B cell (primary cell): ENCODE results near the gene GHR. TPM values are rescaled to one million over a fixed set of nuclear protein-coding genes. Genes with fewer than 3 reads are reported as not detected.

Source experiments
- ATAC-seq: fragments of 200-7000 bp; cut with Tn5 transposase; one replicate; pipeline ENCODE4 v1.10.0; 2021; ENCODE audit warnings: low read depth, mild to moderate bottlenecking, moderate number of reproducible peaks, moderate library complexity
- CTCF ChIA-PET: fragments of 350-600 bp; sonication (Branson Sonifier 250); formaldehyde crosslinking; loops from one replicate; lab custom pipeline; 2021; ENCODE audit warnings: antibody characterized with exemption, inconsistent platforms; lab: Charles Lee
- POLR2A ChIA-PET: fragments of 350-600 bp; sonication (Branson Sonifier 250); formaldehyde crosslinking; loops from one replicate; lab custom pipeline; 2021; ENCODE audit warnings: antibody characterized with exemption; lab: Charles Lee
- DNase-seq: peaks from one replicate; pipeline ENCODE4 v3.0.0; 2013
- H2AFZ ChIP-seq: 2 replicates; pipeline ENCODE4 v1.6.1; 2012; ENCODE audit warnings: mild to moderate bottlenecking, low read depth, low read length; ENCODE audit not compliant: insufficient read depth, poor library complexity, severe bottlenecking
- H3K27ac ChIP-seq, 2 donors: 1 replicate in 1 of 2; 2 replicates in 1 of 2; pipeline ENCODE4 v1.5.1; 2012 to 2013; ENCODE audit warnings: low read length in 2 of 2, mild to moderate bottlenecking in 2 of 2, moderate library complexity in 1 of 2
- H3K27me3 ChIP-seq, 4 experiments: fragments of 200-600 bp in 1 of 4; sonication (generic) in 1 of 4; replicated peaks in 1 of 4; 1 replicate in 2 of 4; 2 replicates in 2 of 4; pipeline versions ENCODE4 v1.6.1 to v1.7.0; 2013 to 2016; ENCODE audit warnings: low read length in 3 of 4, mild to moderate bottlenecking in 2 of 4, mixed read lengths in 1 of 4, moderate library complexity in 1 of 4; ENCODE audit not compliant: insufficient read depth in 4 of 4, control insufficient read depth in 3 of 4; ENCODE audit errors: control extremely low read depth in 1 of 4
- H3K36me3 ChIP-seq, 2 experiments: replicated peaks in 1 of 2; 1 replicate in 1 of 2; 2 replicates in 1 of 2; pipeline versions ENCODE4 v1.6.1 to v1.7.1; 2013; ENCODE audit warnings: low read length in 1 of 2; ENCODE audit not compliant: insufficient read depth in 2 of 2, control insufficient read depth in 1 of 2; ENCODE audit errors: control extremely low read depth in 1 of 2, extremely low read depth in 1 of 2
- H3K4me1 ChIP-seq, 2 donors: fragments of 200-600 bp in 1 of 2; sonication (generic) in 1 of 2; 1 replicate in 1 of 2; 2 replicates in 1 of 2; pipeline versions ENCODE4 v1.5.1 to v1.6.1; 2013 to 2017; ENCODE audit warnings: low read length in 2 of 2; ENCODE audit not compliant: control insufficient read depth in 2 of 2, insufficient read depth in 2 of 2
- H3K4me2 ChIP-seq: replicated peaks from 2 replicates; pipeline ENCODE3; 2012; ENCODE audit warnings: mild to moderate bottlenecking, low read depth, low read length; ENCODE audit not compliant: poor library complexity, severe bottlenecking
- H3K4me3 ChIP-seq, 5 experiments: fragments of 200-600 bp in 1 of 5; sonication (generic) in 1 of 5; 1 replicate in 3 of 5; 2 replicates in 2 of 5; pipeline versions ENCODE4 v1.5.1 to v1.7.0; 2011 to 2016; ENCODE audit warnings: low read length in 4 of 5, mild to moderate bottlenecking in 4 of 5, low read depth in 2 of 5, control low read depth in 1 of 5, moderate library complexity in 1 of 5; ENCODE audit not compliant: insufficient read depth in 1 of 5; ENCODE audit errors: control extremely low read depth in 1 of 5, extremely low read depth in 1 of 5
- H3K79me2 ChIP-seq: fragments of 200-600 bp; sonication (generic); one replicate; pipeline ENCODE4 v1.6.0; 2016; ENCODE audit warnings: low read length; ENCODE audit not compliant: control insufficient read depth, insufficient read depth
- H3K9ac ChIP-seq: fragments of 200-600 bp; sonication (generic); 2 replicates; pipeline ENCODE4 v1.6.1; 2017; ENCODE audit warnings: mild to moderate bottlenecking, low read length, moderate library complexity
- H3K9me3 ChIP-seq, 3 donors: one replicate each; pipeline versions ENCODE4 v1.6.1 to v1.7.1; 2013; ENCODE audit warnings: low read length in 2 of 3; ENCODE audit not compliant: control insufficient read depth in 2 of 3, insufficient read depth in 1 of 3; ENCODE audit errors: control extremely low read depth in 1 of 3
- H4K20me1 ChIP-seq: 2 replicates; pipeline ENCODE4 v1.6.0; 2012; ENCODE audit warnings: mild to moderate bottlenecking, low read length; ENCODE audit not compliant: insufficient read depth, control insufficient read depth, poor library complexity, severe bottlenecking
- H3K27ac Mint-ChIP-seq: one replicate; pipeline ENCODE4 v1.8.0; 2021; ENCODE audit warnings: mixed read lengths
- H3K27me3 Mint-ChIP-seq: one replicate; pipeline ENCODE4 v1.8.0; 2021; ENCODE audit warnings: mixed read lengths
- H3K4me1 Mint-ChIP-seq: one replicate; pipeline ENCODE4 v1.8.0; 2021; ENCODE audit warnings: mixed read lengths
- H3K4me3 Mint-ChIP-seq: one replicate; pipeline ENCODE4 v1.8.0; 2021; ENCODE audit warnings: mixed read lengths
- H3K9me3 Mint-ChIP-seq: one replicate; pipeline ENCODE4 v1.8.0; 2022; ENCODE audit warnings: mixed read lengths; ENCODE audit not compliant: insufficient read depth
- EZH2 ChIP-seq: IDR thresholded peaks from 2 replicates; pipeline ENCODE4 v1.6.1; 2012; ENCODE audit warnings: borderline replicate concordance, low read depth, mild to moderate bottlenecking, moderate library complexity, low read length; ENCODE audit not compliant: insufficient read depth, poor library complexity, severe bottlenecking
- WGBS: methylation state at CpG from one replicate; pipeline ENCODE4 v1.1.5; 2013; ENCODE audit warnings: missing lambda C conversion rate; ENCODE audit not compliant: insufficient coverage; 5-methylcytosine and 5-hydroxymethylcytosine counted together
- intact Hi-C: fragments of 100-400 bp; cut with micrococcal nuclease; formaldehyde crosslinking; loops from one replicate; pipeline ENCODE4 v1.10.0; 2022
- polyA plus RNA-seq: library from polyadenylated mRNA; depleted of rRNA; stranded (reverse); fragments of >200 nt; gene quantifications from 2 replicates; pipeline ENCODE4 v1.2.3, GENCODE V29; 2012
- total RNA-seq, 2 donors: library from RNA; stranded (reverse); fragments of 120-200 nt in 1 of 2; gene quantifications; 1 replicate in 1 of 2; 2 replicates in 1 of 2; pipeline versions ENCODE4 v1.2.3 to v1.2.4, GENCODE V29; 2013 to 2022
- TF ChIP-seq, protein P1 (sequence below): fragments of 200-600 bp; IDR thresholded peaks from one replicate; pipeline ENCODE4 v1.8.0; 2022; ENCODE audit warnings: antibody characterized with exemption, mild to moderate bottlenecking

Gene GHR
- total and polyA plus RNA-seq, 2 donors (not counting 1 experiment from before 2014, with no cell fraction given) = not detected

DNA sequence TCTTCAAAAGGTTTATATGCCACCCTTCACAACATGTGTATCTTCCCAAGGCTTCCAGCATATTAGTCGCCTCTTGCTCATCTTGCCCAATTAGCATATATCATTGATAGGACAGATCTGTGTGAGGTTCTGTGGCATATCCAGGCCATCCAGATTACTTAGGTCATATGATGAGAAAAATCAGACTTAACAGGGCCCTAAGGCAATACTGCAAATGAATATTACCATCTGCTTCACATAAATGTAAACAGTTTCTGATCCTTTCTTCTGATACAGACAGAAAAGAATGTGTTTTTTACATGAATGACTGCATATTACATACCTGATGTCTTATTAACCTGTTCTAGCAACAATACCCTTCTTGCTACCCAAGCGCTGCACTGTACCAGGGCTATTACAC is 41.3 kb upstream of the GHR start:
- H3K27me3 ChIP-seq = no peaks in the 10 kb centered on the region
- H3K9me3 Mint-ChIP-seq = no peaks in the 10 kb centered on the region
- H3K4me1 ChIP-seq = no peaks in the 10 kb centered on the region
- H3K4me3 Mint-ChIP-seq = no peak overlapping the region
- H3K4me1 Mint-ChIP-seq = no peaks in the 10 kb centered on the region
- no peak overlapping the region for H3K9ac ChIP-seq
- H4K20me1 ChIP-seq = no peaks in the 10 kb centered on the region
- no peak overlapping the region for H3K4me2 ChIP-seq
- TF ChIP-seq EZH2 = no peak
- TF ChIP-seq, protein P1, sequence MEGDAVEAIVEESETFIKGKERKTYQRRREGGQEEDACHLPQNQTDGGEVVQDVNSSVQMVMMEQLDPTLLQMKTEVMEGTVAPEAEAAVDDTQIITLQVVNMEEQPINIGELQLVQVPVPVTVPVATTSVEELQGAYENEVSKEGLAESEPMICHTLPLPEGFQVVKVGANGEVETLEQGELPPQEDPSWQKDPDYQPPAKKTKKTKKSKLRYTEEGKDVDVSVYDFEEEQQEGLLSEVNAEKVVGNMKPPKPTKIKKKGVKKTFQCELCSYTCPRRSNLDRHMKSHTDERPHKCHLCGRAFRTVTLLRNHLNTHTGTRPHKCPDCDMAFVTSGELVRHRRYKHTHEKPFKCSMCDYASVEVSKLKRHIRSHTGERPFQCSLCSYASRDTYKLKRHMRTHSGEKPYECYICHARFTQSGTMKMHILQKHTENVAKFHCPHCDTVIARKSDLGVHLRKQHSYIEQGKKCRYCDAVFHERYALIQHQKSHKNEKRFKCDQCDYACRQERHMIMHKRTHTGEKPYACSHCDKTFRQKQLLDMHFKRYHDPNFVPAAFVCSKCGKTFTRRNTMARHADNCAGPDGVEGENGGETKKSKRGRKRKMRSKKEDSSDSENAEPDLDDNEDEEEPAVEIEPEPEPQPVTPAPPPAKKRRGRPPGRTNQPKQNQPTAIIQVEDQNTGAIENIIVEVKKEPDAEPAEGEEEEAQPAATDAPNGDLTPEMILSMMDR = no peak
- H3K27me3 Mint-ChIP-seq = no peaks in the 10 kb centered on the region
- H3K4me3 ChIP-seq = no peak overlapping the region
- CTCF ChIA-PET = no interaction called here
- intact Hi-C loops = no loop called here
- no peak for DNase-seq
- no peaks in the 10 kb centered on the region for H3K9me3 ChIP-seq
- POLR2A ChIA-PET = no interaction called here
- H3K27ac Mint-ChIP-seq = no peak overlapping the region
- no peak overlapping the region for H2AFZ ChIP-seq
- H3K79me2 ChIP-seq = no peaks in the 10 kb centered on the region
- no peak for ATAC-seq
- 100% methylated on average over 1 of the region's 2 CpGs for WGBS
- no peaks in the 10 kb centered on the region for H3K36me3 ChIP-seq
- H3K27ac ChIP-seq = no peak overlapping the region

DNA sequence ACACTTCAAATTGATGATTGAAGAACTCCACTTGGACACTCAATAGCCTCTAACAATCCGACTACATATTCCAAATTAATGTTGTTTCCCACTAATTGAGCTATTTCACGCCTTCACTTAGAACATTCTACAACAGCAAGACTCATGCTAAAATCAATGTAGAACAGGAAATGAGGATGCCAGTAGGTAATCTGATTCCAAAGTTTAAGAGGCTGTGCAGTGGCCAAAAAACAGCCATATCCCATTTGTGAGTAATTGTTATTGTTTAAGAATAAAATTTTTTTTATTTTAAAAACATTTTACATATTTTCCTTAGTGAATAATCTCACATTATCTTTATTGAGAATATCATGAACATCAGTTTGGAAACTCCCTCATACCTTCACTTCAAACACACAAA is 35.7 kb upstream of the GHR start:
- Histone ChIP-seq H3K4me1 (no peaks in the 10 kb centered on the region), H2AFZ (no peak overlapping the region), H4K20me1 (no peaks in the 10 kb centered on the region), H3K9ac (no peak overlapping the region), H3K27me3 (no peaks in the 10 kb centered on the region), H3K27ac (no peak overlapping the region), H3K79me2 (no peaks in the 10 kb centered on the region), H3K4me3 (no peak overlapping the region), H3K4me2 (no peak overlapping the region), H3K36me3 (no peaks in the 10 kb centered on the region), H3K9me3 (peaks cover 0 to 2% (median 0%) of the 10 kb centered on the region in 3 donors)
- ATAC-seq (no peak), DNase-seq (no peak)
- Mint-ChIP-seq H3K4me3 (no peak overlapping the region), H3K4me1 (no peaks in the 10 kb centered on the region), H3K27me3 (no peaks in the 10 kb centered on the region), H3K9me3 (no peaks in the 10 kb centered on the region), H3K27ac (no peak overlapping the region)
- intact Hi-C loops = no loop called here
- TF ChIP-seq, protein P1 = no peak
- no peak for TF ChIP-seq EZH2
- no CpG with 5 or more reads among the region's 2 CpGs for WGBS
- CTCF ChIA-PET = no interaction called here
- POLR2A ChIA-PET = no interaction called here
